Glutamatergic neuron (in vitro differentiated cells): ENCODE results near the gene MRPL53. TPM values are rescaled to one million over a fixed set of nuclear protein-coding genes. Genes with fewer than 3 reads are reported as not detected.
A peak's percentile ranks its signal among the peaks of the same experiment; 100 is the strongest.
"Not testable (repeated sequence)": the region's sequence is repeated elsewhere in the genome, so short reads cannot be mapped to it uniquely, and the experiment has no call there.

Experiments used
- DNase-seq: peaks from one replicate; pipeline ENCODE4 v3.0.0; 2022
- H3K27ac Mint-ChIP-seq: one replicate; pipeline ENCODE4 v1.8.0; 2020; ENCODE audit warnings: mild to moderate bottlenecking, mixed read lengths, inconsistent platforms; ENCODE audit not compliant: unreplicated experiment
- H3K27me3 Mint-ChIP-seq: one replicate; pipeline ENCODE4 v1.8.0; 2020; ENCODE audit warnings: mild to moderate bottlenecking, moderate library complexity, mixed read lengths, inconsistent platforms; ENCODE audit not compliant: unreplicated experiment
- H3K36me3 Mint-ChIP-seq: one replicate; pipeline ENCODE4 v1.8.0; 2020; ENCODE audit warnings: mild to moderate bottlenecking, mixed read lengths, inconsistent platforms; ENCODE audit not compliant: unreplicated experiment
- H3K4me1 Mint-ChIP-seq: one replicate; pipeline ENCODE4 v1.8.0; 2020; ENCODE audit warnings: mild to moderate bottlenecking, low read depth, mixed read lengths, inconsistent platforms; ENCODE audit not compliant: unreplicated experiment
- H3K4me3 Mint-ChIP-seq: one replicate; pipeline ENCODE4 v1.8.0; 2020; ENCODE audit warnings: mild to moderate bottlenecking, mixed read lengths, inconsistent platforms; ENCODE audit not compliant: unreplicated experiment
- H3K9me3 Mint-ChIP-seq: one replicate; pipeline ENCODE4 v1.8.0; 2020; ENCODE audit warnings: mild to moderate bottlenecking, moderate library complexity, mixed read lengths, inconsistent platforms; ENCODE audit not compliant: unreplicated experiment
- CTCF ChIP-seq: fragments of 200-600 bp; sonication (generic); IDR thresholded peaks from one replicate; pipeline ENCODE4 v1.5.0; 2021; ENCODE audit not compliant: partially characterized antibody, unreplicated experiment
- total RNA-seq: library from RNA; stranded (reverse); fragmentation: NEBNext Ultra II Directional; extraction: Animal tissue kit (Norgen Biotek cat#: 25700); gene quantifications from one replicate; pipeline ENCODE4 v1.2.1, GENCODE V29; 2021; ENCODE audit not compliant: unreplicated experiment

Gene MRPL53
- total RNA-seq, 1 donor from 2014 or later: 63.9 TPM

- Mint-ChIP-seq H3K27ac (no peak overlapping the region), H3K4me3 (no peak overlapping the region), H3K36me3 (no peaks in the 10 kb centered on the region), H3K27me3 (peaks cover 21% of the 10 kb centered on the region), H3K4me1 (no peaks in the 10 kb centered on the region), H3K9me3 (peaks cover 17% of the 10 kb centered on the region)
- DNase-seq: peak; percentile 53
- peak; percentile 35 for TF ChIP-seq CTCF
Observed at GRCh38 chr2:74474899-74475298, 2.4 kb upstream of the MRPL53 start.

GRCh38 chr2:74474481-74474880, 2.0 kb upstream of the MRPL53 start:
- H3K36me3 Mint-ChIP-seq: no peaks in the 10 kb centered on the region
- peaks cover 21% of the 10 kb centered on the region for H3K27me3 Mint-ChIP-seq
- peaks cover 20% of the 10 kb centered on the region for H3K9me3 Mint-ChIP-seq
- H3K4me3 Mint-ChIP-seq: no peak overlapping the region
- no peaks in the 10 kb centered on the region for H3K4me1 Mint-ChIP-seq
- no peak for DNase-seq
- no peak for TF ChIP-seq CTCF
- no peak overlapping the region for H3K27ac Mint-ChIP-seq

- Mint-ChIP-seq H3K9me3 (peaks cover 20% of the 10 kb centered on the region), H3K36me3 (no peaks in the 10 kb centered on the region), H3K4me3 (peak overlapping the region; percentile 97), H3K27ac (peak overlapping the region; percentile 98), H3K27me3 (peaks cover 21% of the 10 kb centered on the region), H3K4me1 (no peaks in the 10 kb centered on the region)
- TF ChIP-seq CTCF: no peak
- no peak for DNase-seq
Observed at GRCh38 chr2:74472945-74473258, 422 bp upstream of the MRPL53 start.

- Mint-ChIP-seq H3K9me3 (peaks cover 18% of the 10 kb centered on the region), H3K36me3 (no peaks in the 10 kb centered on the region), H3K27ac (peak overlapping the region; percentile 98), H3K27me3 (peaks cover 18% of the 10 kb centered on the region), H3K4me1 (no peaks in the 10 kb centered on the region), H3K4me3 (peak overlapping the region; percentile 97)
- no peak for TF ChIP-seq CTCF
- DNase-seq: no peak
Observed at GRCh38 chr2:74471332-74472065, 981 bp downstream of the MRPL53 start.

- Mint-ChIP-seq H3K27me3 (peaks cover 21% of the 10 kb centered on the region), H3K4me3 (peak overlapping the region; percentile 83), H3K9me3 (peaks cover 18% of the 10 kb centered on the region)
- not testable (repeated sequence) for H3K4me1 Mint-ChIP-seq, DNase-seq, H3K27ac Mint-ChIP-seq, H3K36me3 Mint-ChIP-seq
Observed at GRCh38 chr2:74470742-74471141, 1.7 kb downstream of the MRPL53 start.
